K562 (cell line): ENCODE results near the gene CRY2. TPM values are rescaled to one million over a fixed set of nuclear protein-coding genes. Genes with fewer than 3 reads are reported as not detected.
"Not testable (repeated sequence)": the region's sequence is repeated elsewhere in the genome, so short reads cannot be mapped to it uniquely, and the experiment has no call there.

ENCODE experiments used
- CEBPB ChIP-seq: fragments of 450-650 bp; IDR thresholded peaks from 2 replicates; pipeline ENCODE4 v1.6.1; 2016; ENCODE audit warnings: missing genetic modification characterization, missing compliant biosample characterization
- CREM ChIP-seq: IDR thresholded peaks from 2 replicates; pipeline ENCODE4 v1.6.1; 2014; ENCODE audit warnings: antibody characterized with exemption, low read depth
- ETV5 ChIP-seq: sonication (generic); formaldehyde crosslinking; IDR thresholded peaks from 2 replicates; pipeline ENCODE4 v1.4.0; 2020; ENCODE audit warnings: low read depth, mild to moderate bottlenecking, missing genetic modification reagents
- FOXP1 ChIP-seq: sonication (generic); formaldehyde crosslinking; IDR thresholded peaks from 2 replicates; pipeline ENCODE4 v1.8.0; 2022; ENCODE audit warnings: mild to moderate bottlenecking, missing genetic modification reagents
- GABPA ChIP-seq: fragments of 200-800 bp; sonication (Bioruptor generic); conservative IDR thresholded peaks from 2 replicates; pipeline ENCODE4 v1.6.1; 2016; ENCODE audit warnings: low read depth, missing genetic modification characterization, missing compliant biosample characterization
- HDAC1 ChIP-seq, 2 experiments: fragments of 450-650 bp; IDR thresholded peaks; 2 replicates each; pipeline ENCODE4 v1.6.1; 2016 to 2017; ENCODE audit warnings: inconsistent platforms in 1 of 2, mild to moderate bottlenecking in 1 of 2, moderate library complexity in 1 of 2
- HDAC2 ChIP-seq: fragments of 450-650 bp; IDR thresholded peaks from 2 replicates; pipeline ENCODE4 v1.6.1; 2016; ENCODE audit warnings: mild to moderate bottlenecking
- MBD2 ChIP-seq: sonication (generic); IDR thresholded peaks from 2 replicates; pipeline ENCODE4 v1.6.1; 2016; ENCODE audit warnings: low read depth, borderline replicate concordance
- MEIS2 ChIP-seq: fragments of 450-650 bp; IDR thresholded peaks from 2 replicates; pipeline ENCODE4 v1.6.1; 2014; ENCODE audit warnings: mild to moderate bottlenecking; ENCODE audit not compliant: partially characterized antibody
- NCOR1 ChIP-seq: fragments of 450-650 bp; IDR thresholded peaks from 2 replicates; pipeline ENCODE4 v1.6.1; 2016; ENCODE audit warnings: mild to moderate bottlenecking, moderate library complexity
- PHF21A ChIP-seq: fragments of 450-650 bp; IDR thresholded peaks from 2 replicates; pipeline ENCODE4 v1.6.1; 2017; ENCODE audit warnings: low read depth, borderline replicate concordance
- RAD51 ChIP-seq: fragments of 450-650 bp; IDR thresholded peaks from 2 replicates; pipeline ENCODE4 v1.7.1; 2016; ENCODE audit warnings: low read depth, mild to moderate bottlenecking, borderline replicate concordance
- RCOR1 ChIP-seq, 2 experiments: IDR thresholded peaks; 2 replicates each; pipeline ENCODE4 v1.6.1; 2012; ENCODE audit warnings: low read depth in 2 of 2, low read length in 2 of 2, borderline replicate concordance in 1 of 2, improper control_type of control experiment in 1 of 2
- ZBED1 ChIP-seq: IDR thresholded peaks from 2 replicates; pipeline ENCODE4 v1.6.1; 2014
- ZNF24 ChIP-seq: fragments of 450-650 bp; IDR thresholded peaks from 2 replicates; pipeline ENCODE4 v1.6.1; 2016
- polyA plus RNA-seq, 8 experiments: library from polyadenylated mRNA; depleted of rRNA in 4 of 8; stranded (reverse) in 5 of 8; unstranded in 3 of 8; fragments of >200 nt; fragmentation: Nextera tagmentation in 2 of 8; fragmentation: Illumina TruSeq in 1 of 8; extraction: Ambion mirVana in 2 of 8; extraction: Trizol in 1 of 8; gene quantifications; 2 replicates each; pipeline versions ENCODE4 v1.2.1 to v1.2.3, GENCODE V29; 2011 to 2014; ENCODE audit warnings: inconsistent platforms in 1 of 8, missing spikeins in 1 of 8
- total RNA-seq, 7 experiments: library from RNA; depleted of rRNA in 6 of 7; stranded (reverse); fragments of >200 nt in 6 of 7; fragmentation: Illumina TruSeq in 2 of 7; extraction: Trizol in 2 of 7; gene quantifications; 2 replicates each; pipeline versions ENCODE4 v1.2.1 to v1.2.3, GENCODE V29; 2011 to 2021; ENCODE audit warnings: low replicate concordance in 1 of 7
- TF ChIP-seq, protein P1 (sequence below): fragments of 450-650 bp; IDR thresholded peaks from 2 replicates; pipeline ENCODE4 v1.6.1; 2018; ENCODE audit not compliant: partially characterized antibody
- TF ChIP-seq, protein P2 (sequence below), 2 experiments: fragments of 150-350 bp in 1 of 2; IDR thresholded peaks; 2 replicates each; pipeline ENCODE4 v1.6.1; 2012 to 2016; ENCODE audit warnings: low read depth in 2 of 2, low read length in 2 of 2, mild to moderate bottlenecking in 1 of 2, moderate library complexity in 1 of 2
- TF ChIP-seq, protein P3 (sequence below), 2 experiments: fragments of 450-650 bp in 1 of 2; sonication (generic) in 1 of 2; formaldehyde crosslinking in 1 of 2; IDR thresholded peaks in 1 of 2; conservative IDR thresholded peaks in 1 of 2; 2 replicates each; pipeline versions ENCODE4 v1.6.1 to v1.8.1; 2016 to 2023; ENCODE audit warnings: mild to moderate bottlenecking in 2 of 2, moderate library complexity in 2 of 2, inconsistent platforms in 1 of 2, missing genetic modification reagents in 1 of 2
- TF ChIP-seq, protein P4 (sequence below): sonication (generic); formaldehyde crosslinking; IDR thresholded peaks from 2 replicates; pipeline ENCODE4 v1.4.0; 2020; ENCODE audit warnings: mild to moderate bottlenecking, missing genetic modification reagents

Gene CRY2
- total and polyA plus RNA-seq, 9 of the 15 experiments (the other 6 are each of a cell fraction or from before 2014, with no cell fraction given) = 2.3 to 23.9 (median 14.8) TPM

DNA sequence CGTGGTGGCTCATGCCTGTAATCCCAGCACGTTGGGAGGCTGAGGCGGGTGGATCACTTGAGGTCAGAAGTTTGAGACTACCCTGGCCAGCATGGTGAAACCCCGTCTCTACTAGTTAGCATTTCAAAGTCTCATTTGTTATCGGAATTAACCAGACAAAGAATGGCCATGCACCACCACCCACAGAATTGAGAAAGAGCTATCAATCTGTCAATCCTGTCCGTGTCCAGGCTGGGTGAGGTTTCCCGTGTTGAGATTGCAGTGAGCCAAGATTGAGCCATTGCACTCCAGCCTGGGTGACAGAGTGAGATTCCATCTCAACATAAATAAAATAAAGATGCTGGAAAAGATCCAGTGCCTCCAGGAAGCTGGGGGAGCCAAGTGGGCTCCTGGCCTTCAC is 20.8 kb upstream of the CRY2 start (continued):
- TF ChIP-seq GABPA = 0 out of 2 replicates have a peak, but pooled peaks have one; percentile 32
- TF ChIP-seq ZBED1 = peak; percentile 85
- TF ChIP-seq HDAC2 = peak; percentile 100
- TF ChIP-seq, protein P1, sequence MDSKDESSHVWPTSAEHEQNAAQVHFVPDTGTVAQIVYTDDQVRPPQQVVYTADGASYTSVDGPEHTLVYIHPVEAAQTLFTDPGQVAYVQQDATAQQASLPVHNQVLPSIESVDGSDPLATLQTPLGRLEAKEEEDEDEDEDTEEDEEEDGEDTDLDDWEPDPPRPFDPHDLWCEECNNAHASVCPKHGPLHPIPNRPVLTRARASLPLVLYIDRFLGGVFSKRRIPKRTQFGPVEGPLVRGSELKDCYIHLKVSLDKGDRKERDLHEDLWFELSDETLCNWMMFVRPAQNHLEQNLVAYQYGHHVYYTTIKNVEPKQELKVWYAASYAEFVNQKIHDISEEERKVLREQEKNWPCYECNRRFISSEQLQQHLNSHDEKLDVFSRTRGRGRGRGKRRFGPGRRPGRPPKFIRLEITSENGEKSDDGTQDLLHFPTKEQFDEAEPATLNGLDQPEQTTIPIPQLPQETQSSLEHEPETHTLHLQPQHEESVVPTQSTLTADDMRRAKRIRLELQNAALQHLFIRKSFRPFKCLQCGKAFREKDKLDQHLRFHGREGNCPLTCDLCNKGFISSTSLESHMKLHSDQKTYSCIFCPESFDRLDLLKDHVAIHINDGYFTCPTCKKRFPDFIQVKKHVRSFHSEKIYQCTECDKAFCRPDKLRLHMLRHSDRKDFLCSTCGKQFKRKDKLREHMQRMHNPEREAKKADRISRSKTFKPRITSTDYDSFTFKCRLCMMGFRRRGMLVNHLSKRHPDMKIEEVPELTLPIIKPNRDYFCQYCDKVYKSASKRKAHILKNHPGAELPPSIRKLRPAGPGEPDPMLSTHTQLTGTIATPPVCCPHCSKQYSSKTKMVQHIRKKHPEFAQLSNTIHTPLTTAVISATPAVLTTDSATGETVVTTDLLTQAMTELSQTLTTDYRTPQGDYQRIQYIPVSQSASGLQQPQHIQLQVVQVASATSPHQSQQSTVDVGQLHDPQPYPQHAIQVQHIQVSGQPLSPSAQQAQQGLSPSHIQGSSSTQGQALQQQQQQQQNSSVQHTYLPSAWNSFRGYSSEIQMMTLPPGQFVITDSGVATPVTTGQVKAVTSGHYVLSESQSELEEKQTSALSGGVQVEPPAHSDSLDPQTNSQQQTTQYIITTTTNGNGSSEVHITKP = peak; percentile 38
- peak; percentile 100 for TF ChIP-seq RCOR1 (IDR thresholded peaks at IDR 0.05; ENCODE audit: borderline replicate concordance in 1 of 2, low read depth in 2 of 2, low read length in 2 of 2)
- TF ChIP-seq, protein P2, sequence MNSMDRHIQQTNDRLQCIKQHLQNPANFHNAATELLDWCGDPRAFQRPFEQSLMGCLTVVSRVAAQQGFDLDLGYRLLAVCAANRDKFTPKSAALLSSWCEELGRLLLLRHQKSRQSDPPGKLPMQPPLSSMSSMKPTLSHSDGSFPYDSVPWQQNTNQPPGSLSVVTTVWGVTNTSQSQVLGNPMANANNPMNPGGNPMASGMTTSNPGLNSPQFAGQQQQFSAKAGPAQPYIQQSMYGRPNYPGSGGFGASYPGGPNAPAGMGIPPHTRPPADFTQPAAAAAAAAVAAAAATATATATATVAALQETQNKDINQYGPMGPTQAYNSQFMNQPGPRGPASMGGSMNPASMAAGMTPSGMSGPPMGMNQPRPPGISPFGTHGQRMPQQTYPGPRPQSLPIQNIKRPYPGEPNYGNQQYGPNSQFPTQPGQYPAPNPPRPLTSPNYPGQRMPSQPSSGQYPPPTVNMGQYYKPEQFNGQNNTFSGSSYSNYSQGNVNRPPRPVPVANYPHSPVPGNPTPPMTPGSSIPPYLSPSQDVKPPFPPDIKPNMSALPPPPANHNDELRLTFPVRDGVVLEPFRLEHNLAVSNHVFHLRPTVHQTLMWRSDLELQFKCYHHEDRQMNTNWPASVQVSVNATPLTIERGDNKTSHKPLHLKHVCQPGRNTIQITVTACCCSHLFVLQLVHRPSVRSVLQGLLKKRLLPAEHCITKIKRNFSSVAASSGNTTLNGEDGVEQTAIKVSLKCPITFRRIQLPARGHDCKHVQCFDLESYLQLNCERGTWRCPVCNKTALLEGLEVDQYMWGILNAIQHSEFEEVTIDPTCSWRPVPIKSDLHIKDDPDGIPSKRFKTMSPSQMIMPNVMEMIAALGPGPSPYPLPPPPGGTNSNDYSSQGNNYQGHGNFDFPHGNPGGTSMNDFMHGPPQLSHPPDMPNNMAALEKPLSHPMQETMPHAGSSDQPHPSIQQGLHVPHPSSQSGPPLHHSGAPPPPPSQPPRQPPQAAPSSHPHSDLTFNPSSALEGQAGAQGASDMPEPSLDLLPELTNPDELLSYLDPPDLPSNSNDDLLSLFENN (IDR thresholded peaks at IDR 0.05; ENCODE audit: low read depth in 2 of 2, low read length in 2 of 2) = peak in 1 of 2 experiments; percentile 92; a peak in 2 of 4 replicates
- TF ChIP-seq, protein P3, sequence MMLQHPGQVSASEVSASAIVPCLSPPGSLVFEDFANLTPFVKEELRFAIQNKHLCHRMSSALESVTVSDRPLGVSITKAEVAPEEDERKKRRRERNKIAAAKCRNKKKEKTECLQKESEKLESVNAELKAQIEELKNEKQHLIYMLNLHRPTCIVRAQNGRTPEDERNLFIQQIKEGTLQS (IDR thresholded peaks at IDR 0.05) = peak; percentile 70
- TF ChIP-seq, protein P3 (CRISPR knock-in tag; conservative IDR thresholded peaks at IDR 0.05) = not testable (repeated sequence)
- TF ChIP-seq ETV5 = peak; percentile 79; the same call in 1 of the 2 replicates
- peak; percentile 29; the same call in 1 of the 2 replicates for TF ChIP-seq RAD51
- peak; percentile 99 for TF ChIP-seq CEBPB (tag)
- peak; percentile 100 for TF ChIP-seq MEIS2
- 0 out of 2 replicates have a peak, but pooled peaks have one; percentile 17 for TF ChIP-seq ZNF24
- peak; percentile 51; the same call in 1 of the 2 replicates for TF ChIP-seq CREM
- TF ChIP-seq, protein P4, sequence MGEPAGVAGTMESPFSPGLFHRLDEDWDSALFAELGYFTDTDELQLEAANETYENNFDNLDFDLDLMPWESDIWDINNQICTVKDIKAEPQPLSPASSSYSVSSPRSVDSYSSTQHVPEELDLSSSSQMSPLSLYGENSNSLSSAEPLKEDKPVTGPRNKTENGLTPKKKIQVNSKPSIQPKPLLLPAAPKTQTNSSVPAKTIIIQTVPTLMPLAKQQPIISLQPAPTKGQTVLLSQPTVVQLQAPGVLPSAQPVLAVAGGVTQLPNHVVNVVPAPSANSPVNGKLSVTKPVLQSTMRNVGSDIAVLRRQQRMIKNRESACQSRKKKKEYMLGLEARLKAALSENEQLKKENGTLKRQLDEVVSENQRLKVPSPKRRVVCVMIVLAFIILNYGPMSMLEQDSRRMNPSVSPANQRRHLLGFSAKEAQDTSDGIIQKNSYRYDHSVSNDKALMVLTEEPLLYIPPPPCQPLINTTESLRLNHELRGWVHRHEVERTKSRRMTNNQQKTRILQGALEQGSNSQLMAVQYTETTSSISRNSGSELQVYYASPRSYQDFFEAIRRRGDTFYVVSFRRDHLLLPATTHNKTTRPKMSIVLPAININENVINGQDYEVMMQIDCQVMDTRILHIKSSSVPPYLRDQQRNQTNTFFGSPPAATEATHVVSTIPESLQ (CRISPR knock-in tag) = peak; percentile 75; the same call in 1 of the 2 replicates
- 0 out of 2 replicates have a peak, but pooled peaks have one; percentile 25 for TF ChIP-seq FOXP1 (CRISPR knock-in tag)
- TF ChIP-seq HDAC1 (IDR thresholded peaks at IDR 0.05) = peak; percentile 89 to 100
- TF ChIP-seq NCOR1 = peak; percentile 96
- TF ChIP-seq PHF21A = peak; percentile 55; the same call in 1 of the 2 replicates
- TF ChIP-seq MBD2 = peak; percentile 48; the same call in 1 of the 2 replicates
